NOMO-1 (cell line): ENCODE measurements around the gene CD46.

Experiments
- DNase-seq, 2 experiments: peaks; one replicate each; lab custom pipeline; 2025; ENCODE audit not compliant: unreplicated experiment in 2 of 2; lab: John Stamatoyannopoulos, UW

The CD46 gene

DNA sequence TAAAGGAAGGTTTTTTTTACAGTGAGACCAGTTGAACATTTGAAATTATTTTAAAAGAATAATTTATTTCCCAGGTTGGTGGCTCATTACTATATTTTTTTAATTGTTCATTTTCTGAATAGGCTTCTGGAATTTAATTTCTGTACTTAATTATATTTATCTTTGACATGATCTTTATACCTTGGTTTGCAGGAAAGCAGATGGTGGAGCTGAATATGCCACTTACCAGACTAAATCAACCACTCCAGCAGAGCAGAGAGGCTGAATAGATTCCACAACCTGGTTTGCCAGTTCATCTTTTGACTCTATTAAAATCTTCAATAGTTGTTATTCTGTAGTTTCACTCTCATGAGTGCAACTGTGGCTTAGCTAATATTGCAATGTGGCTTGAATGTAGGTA is 41.5 kb downstream of the CD46 start:
- no peak for DNase-seq

GRCh38 chr1:207794861-207795260 is 43.0 kb downstream of the CD46 start:
- DNase-seq: no peak

- peak in 1 of 2 experiments; percentile 77 for DNase-seq
Measured at GRCh38 chr1:207797229-207797973, 45.5 kb downstream of the CD46 start.

DNA sequence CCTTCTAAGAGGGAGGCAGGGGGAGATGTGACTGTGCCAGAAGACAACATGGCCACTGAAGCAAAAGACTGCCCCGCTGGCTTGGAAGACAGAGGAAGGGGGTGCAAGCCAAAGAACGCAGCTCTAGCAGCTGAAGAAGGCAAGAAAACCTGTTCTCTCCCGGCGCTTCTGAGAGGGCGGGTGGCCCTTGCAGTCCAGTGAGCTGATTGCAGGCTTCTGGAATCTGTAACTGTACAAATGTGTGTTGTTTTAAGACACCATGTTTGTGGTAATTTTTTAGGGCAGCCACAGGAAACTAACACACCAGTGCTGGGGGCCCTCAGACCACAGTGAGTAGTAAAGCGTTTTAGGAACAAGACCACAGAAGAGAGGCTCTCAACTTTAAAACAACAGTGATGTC is 47.0 kb downstream of the CD46 start:
- DNase-seq: peak in 1 of 2 experiments; percentile 54

DNA sequence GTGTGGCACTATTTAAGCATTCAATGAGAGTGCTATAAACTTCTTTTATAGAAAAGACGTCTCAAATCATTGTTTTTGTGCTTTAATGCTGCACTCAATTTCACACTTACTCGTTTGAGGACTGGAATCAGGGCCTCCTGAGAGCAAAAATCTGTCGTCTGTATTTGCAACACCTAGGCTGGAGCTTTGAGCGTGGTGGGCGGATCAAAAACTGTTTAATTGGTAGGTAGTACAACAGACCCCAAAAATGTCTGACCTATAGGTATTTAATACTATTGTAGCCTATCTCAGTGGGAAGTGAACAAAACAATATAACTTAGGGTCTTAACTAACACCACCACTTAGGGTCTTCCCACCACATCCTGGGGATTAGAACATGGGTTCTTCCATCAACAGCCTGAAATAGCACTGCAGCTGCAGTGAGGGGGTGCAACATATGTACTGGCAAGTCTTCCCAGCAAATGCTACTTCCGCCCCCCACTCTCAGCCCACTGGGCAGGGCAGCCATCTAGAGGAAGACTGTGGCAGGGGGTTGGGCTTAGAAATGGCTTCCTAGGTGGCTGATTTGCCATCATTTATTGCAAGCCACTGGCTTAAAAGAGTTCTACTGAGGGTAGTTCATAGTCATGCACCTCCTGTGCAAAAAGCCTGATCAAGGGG is 48.3 kb downstream of the CD46 start:
- DNase-seq: no peak

DNA sequence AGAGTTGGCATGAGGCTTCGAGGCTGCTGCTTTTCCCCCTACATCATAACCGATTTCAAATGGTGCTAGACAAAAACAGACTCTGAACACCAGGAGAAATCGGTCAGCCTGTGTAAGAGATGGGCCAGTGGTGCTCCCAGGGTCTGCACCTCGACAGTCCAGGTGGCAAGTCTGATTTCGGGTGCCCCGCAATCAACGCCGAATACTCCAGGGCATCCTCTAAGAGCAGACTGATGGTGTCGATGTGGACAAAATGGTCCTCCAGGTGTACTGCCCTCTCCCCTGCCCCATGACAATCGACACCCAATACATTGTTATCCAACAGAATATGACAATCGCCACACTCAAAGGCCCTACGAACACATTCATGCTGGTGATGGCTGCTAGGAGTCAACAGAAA is 50.0 kb downstream of the CD46 start:
- no peak for DNase-seq

GRCh38 chr1:207803678-207804077 is 51.8 kb downstream of the CD46 start:
- no peak for DNase-seq

DNA sequence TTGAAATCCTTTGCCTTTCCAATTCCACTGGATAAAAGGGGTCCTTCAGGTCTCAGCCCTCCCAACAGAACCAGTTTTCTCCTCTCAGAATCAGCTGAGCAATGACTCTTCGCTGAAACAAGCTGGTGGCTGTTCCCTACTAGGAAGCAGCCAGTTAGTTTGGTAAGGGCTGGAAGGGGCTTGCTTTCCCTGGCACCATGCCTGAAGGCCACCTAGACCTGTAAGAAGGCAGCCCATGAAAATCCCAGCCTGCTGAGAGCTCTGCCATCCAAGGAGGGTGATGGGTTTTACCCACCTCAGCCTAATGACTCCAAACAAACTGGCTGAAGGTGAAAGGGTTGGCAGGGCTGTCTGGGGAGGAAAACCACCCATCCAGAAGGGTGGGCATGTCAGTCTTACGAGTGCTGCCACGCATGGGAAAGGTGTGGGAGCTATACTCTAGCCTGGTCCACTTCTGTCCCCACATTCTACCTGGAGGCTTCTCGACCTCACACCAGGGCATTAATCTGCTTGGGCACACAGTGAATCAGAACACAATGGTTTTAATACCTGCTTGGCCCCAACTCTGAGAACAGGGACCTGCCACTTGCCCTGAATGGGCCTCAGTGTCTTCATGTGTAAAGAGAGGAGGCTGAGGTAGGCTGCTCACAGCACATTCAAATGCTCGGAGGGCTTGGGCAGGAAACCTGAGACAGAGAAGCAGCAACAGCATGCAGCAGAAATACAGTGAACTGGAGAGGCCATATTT is 53.0 kb downstream of the CD46 start:
- DNase-seq: no peak

- DNase-seq: no peak
Measured at GRCh38 chr1:207805841-207806421, 54.1 kb downstream of the CD46 start.

DNA sequence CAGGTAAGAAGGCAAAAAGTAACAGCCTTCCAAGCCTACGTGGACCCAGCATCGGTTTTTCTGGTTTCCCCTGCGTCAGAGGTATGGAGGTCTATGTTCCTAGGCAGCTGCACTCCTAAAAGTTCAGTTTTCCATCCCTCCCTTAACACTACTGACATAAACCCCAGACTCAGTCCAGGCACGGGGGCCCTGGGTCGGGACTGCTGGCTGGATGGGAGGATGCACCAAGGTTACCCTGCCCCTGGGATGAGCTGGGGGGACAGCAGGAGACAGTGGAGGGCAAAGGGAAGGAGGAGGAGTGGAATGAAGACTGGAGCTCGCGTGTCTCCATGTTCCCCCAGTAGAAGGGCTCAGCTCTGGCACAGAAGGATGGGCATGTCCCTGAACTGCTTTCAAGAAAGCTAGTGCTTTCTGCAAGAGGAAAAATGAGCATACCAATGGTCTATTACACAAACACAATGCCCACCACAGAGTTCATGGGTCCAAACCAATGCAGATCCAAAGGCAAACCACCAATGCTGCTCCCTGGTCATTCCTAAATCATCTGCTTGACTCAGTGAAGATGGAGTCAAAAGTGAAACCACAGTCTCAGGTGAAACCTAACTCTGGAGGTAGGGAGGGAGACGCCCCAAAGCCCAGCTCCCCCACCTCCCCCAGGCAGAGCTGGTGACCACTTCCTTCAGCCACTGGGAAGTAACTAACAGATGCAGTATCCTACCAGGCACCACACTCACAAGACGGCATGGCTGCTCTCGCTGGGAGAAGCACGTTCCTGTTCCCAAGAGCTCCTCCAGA is 54.9 kb downstream of the CD46 start:
- no peak for DNase-seq

DNA sequence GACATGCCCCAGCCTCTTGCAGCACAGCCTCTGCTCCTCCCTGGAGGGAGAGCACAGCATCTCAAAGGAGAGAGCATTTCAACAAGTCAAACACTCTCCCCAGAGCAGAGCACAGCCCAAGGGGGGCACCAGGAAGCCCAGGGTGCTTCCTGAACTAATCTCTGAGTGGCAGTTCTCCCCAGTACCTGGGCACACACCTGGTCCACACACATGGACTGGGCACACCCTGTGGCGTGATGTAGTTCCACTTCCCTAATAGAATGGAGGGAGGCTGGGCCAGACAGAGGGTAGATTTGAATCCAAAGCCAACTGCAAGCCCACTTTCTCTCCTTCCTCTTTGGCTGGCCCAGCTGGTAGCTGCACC is 55.5 kb downstream of the CD46 start:
- DNase-seq: peak in 1 of 2 experiments; percentile 66

- DNase-seq: peak; percentile 66
Measured at GRCh38 chr1:207807690-207808321, 56.0 kb downstream of the CD46 start.

DNA sequence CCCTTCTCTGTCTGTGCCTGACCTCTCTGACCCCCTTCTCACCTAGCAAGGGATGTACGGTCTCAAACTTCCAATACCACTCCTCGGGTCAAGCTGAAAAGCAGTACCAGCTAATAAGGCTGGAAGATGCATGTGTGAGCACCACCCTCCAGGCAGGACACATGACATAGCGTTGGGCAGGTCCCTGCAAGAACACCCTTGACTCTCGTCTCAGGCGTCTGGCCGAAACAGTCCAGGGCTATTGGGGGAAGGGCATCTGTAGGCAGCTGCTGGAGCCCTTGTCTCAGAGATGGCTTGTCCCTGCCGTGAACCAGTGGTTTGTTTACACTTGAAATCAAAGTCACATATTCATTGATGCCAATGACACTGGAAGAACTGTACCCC is 56.5 kb downstream of the CD46 start:
- no peak for DNase-seq

DNA sequence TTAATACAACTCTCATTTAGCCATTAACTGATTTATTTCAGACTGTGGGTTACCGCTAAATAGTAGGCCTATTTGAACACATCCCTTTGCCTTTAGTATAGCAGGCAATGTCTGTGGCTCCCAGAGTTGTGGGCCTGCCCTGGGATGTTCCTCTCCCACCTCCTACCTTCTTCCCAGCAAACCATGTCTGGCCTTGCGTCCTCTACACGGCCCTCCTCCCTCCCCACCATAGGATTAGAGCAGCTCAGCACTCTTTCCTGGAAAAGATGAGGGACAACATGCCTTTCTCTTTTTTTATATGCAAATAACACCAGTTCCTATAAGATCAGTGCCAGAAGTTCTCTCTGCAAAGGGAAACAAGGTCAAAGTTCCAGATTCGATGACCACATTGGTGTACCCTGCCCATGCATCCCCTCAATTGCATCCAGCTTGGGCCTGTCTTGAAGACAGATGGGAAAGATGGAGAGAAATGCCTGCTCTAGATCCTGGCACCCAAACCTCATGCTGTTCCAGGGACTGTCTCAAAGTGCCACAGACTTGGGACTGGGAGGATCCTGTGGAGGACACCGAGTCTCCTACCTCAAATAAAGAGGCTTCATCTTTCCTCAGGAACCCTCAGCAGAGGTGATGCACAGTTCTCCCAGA is 57.2 kb downstream of the CD46 start:
- no peak for DNase-seq

GRCh38 chr1:207810173-207810572 is 58.3 kb downstream of the CD46 start:
- DNase-seq: no peak

DNA sequence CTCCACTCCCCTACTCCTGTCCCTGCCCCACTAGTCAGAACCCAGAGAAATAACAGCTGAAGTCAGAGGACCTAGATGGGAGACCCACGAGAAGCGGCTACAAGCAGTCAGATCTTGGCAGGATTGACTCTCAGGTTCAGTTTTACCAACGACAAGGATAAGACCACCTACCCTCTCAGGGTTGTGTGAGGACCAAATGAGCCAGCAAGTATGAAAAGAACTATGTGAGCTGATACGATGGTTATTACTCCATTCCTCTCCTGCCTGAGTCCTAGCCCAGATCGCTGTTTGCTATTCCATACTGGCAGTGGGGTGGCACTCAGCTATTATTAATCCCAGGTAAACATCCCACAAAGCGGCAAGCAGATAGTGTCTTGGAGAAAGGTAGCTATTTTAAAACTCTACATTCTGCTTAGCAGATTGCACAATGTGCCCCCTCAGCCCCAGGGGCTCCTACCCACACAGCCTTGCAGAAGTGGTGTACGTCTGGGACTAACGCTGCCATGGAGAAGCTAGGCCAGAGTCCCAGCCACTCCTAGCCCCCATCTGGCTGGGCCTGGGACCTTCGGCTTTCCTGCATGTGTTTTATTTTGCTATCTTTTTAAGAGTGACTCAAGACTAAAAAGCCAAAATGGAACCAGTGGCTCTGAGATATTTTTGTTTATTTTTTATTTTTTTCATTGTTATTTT is 58.9 kb downstream of the CD46 start:
- no peak for DNase-seq

DNA sequence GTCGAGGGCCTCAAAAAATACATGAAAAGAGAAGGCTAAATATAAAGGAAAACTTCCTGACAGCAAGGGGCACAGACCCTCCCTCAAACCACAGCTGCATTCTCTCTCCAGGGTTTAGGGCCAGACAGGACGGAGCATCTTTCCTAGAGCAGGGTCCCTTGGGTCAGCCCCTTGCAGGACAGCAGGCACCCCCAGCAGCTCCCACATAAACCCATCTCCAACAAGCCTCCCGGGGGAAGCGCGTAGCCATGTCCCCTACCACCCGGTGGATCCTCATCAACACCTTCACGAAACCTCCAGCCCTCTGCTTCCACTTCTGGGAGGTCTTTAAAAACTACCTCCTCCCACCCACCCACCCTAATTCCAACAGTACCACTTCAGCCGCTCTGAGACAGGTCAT is 59.5 kb downstream of the CD46 start:
- DNase-seq: no peak

- DNase-seq: no peak
Measured at GRCh38 chr1:207811920-207812720, 60.3 kb downstream of the CD46 start.
